HG03342 (cell line): Measurements from ENCODE around the gene SESTD1.
"Not testable (repeated sequence)": the region's sequence is repeated elsewhere in the genome, so short reads cannot be mapped to it uniquely, and the experiment has no call there.

Experiments used
- ATAC-seq: cut with Tn5 transposase; IDR thresholded peaks from one replicate; pipeline ENCODE4 v1.9.1; 2021; ENCODE audit warnings: mild to moderate bottlenecking, moderate library complexity; ENCODE audit not compliant: unreplicated experiment

Gene SESTD1

GRCh38 chr2:179268277-179268925 lies 3.8 kb upstream of the SESTD1 start:
- no peak for ATAC-seq

GRCh38 chr2:179266271-179266670 lies 1.6 kb upstream of the SESTD1 start:
- ATAC-seq: no peak

DNA sequence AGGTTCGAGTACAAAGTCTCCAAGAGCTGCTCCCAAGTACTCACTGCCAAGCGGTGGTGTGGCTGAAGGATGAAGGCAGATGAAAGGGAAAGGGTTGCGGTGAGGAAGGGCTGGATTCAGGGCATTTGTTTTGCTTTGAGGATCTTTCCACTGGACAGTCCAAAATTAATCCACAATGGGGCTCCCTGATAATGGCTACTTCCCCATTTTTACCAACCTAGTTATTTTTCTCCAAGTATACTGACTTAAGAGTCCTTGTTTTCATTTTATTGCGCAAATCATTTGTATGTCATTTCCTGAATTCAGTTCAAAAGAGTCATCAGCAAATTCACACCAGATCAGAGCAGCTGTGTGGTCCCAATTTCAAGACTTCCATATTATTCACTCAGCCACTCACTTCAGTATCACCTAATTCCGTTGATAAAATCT lies 464 bp upstream of the SESTD1 start:
- ATAC-seq: no peak

- peak; percentile 35 for ATAC-seq
These were observed 925 bp downstream of the SESTD1 start for GRCh38 chr2:179263446-179264367.

- ATAC-seq: no peak
These were observed 1.6 kb downstream of the SESTD1 start for GRCh38 chr2:179263015-179263414.

GRCh38 chr2:179262077-179262660 lies 2.5 kb downstream of the SESTD1 start:
- no peak for ATAC-seq

- no peak for ATAC-seq
These were observed 3.3 kb downstream of the SESTD1 start for GRCh38 chr2:179261151-179261825.

DNA sequence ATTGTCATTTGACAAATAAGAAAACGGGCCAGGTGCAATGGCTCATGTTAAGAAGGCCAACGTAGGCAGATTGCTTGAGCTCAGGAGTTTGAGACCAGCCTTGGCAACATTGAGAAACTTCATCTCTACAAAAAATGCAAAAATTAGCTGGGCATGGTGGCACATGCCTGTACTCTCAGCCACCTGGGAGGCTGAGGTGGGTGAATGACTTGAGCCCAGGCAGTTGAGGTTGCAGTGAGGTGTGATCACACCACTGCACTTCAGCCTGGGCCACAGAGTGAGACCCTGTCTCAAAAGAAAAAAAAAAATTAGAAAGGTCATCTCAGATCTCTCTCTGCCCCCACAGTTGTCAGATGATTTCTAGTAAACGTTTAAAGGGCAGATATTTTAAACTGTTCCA lies 4.4 kb downstream of the SESTD1 start:
- ATAC-seq: no peak

DNA sequence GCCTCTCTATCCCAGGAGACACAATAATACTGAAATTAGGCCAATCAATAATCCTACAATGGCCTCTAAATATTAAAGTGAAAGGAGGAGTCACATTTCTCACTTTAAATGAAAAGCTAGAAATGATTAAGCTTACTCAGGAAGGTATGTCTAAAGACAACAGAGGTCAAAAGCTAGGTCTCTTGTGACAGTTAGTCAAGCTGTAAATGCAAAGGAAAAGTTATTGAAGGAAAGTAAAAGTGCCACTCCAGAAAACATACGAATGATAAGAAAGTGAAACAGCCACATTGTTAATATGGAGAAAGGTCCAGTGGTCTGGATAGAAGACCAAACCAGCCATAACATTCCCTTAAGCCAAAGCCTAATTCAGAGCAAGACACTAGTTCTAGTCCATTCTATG lies 9.5 kb downstream of the SESTD1 start:
- ATAC-seq: peak; percentile 38

GRCh38 chr2:179253226-179253625 lies 11.4 kb downstream of the SESTD1 start:
- ATAC-seq: peak; percentile 68

DNA sequence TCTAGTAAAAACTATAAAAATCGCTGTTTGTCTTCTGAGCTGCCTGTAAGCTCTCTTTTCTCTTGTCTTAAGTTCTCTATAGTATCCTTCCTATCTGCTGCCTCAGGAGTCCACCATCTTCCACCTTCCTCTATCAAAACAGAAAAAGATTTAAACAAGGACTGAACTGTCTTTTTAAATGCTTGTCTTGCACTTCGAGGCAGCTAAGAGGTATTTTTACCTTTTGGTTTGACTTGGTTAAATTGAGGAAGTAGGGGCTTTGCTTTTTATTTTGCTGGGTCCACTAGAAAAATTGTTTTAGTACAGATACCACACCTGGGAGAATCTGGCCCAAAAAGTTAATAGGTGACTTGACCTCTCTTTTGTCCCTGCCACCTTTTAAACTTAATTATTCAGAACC lies 12.2 kb downstream of the SESTD1 start:
- ATAC-seq: no peak

GRCh38 chr2:179251870-179252269 lies 12.8 kb downstream of the SESTD1 start:
- ATAC-seq: no peak

GRCh38 chr2:179250848-179251504 lies 13.7 kb downstream of the SESTD1 start:
- ATAC-seq: no peak

- no peak for ATAC-seq
These were observed 14.5 kb downstream of the SESTD1 start for GRCh38 chr2:179250095-179250494.

GRCh38 chr2:179248024-179248348 lies 16.6 kb downstream of the SESTD1 start:
- ATAC-seq: peak; percentile 24

DNA sequence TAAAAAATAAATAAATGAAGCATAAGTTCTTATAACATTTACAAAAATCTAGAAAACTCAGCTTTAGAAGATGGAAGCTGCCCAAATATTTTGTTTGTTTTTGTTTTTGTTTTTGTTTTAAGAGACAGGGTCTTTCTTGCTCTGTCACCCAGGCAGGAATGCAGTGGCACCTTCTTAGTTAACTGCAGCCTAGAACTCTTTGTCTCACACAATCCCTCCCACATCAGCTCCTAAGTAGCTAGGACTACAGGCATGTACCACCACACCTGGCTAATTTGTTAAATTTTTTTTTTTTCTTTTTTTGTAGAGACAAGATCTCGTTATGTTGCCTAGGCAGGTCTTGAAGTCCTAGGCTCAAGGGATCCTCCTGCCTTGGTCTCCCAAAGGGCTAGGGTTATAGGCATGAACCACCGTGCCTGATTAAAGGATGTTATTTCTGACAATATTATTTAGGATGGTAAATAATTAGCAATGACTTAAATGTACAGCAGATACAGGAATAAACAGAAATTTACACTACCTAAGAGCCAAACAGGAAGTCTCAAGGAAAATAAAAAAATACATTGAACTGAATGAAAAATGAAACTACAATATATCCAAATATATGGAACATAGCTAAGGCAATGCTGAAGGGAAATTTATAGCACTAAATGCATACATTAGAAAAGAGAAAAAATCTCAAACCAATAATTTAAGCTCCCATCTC lies 17.2 kb downstream of the SESTD1 start:
- ATAC-seq: peak; percentile 39

DNA sequence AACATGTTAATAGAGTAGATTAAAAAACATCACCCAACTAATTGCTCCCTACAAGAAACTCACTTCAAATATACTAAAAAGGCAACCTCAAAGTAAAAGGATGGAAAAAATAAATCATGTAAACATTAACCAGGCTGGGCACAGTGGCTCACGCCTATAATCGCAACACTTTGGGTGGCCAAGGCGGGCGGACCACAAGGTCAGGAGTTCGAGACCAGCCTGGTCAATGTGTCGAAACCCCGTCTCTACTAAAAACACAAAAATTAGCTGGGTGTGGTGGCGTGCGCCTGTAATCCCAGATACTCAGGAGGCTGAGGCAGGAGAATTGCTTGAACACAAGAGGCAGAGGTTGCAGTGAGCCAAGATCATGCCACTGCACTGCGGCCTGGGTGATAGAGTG lies 18.8 kb downstream of the SESTD1 start:
- not testable (repeated sequence) for ATAC-seq

- ATAC-seq: no peak
These were observed 21.6 kb downstream of the SESTD1 start for GRCh38 chr2:179243046-179243445.

GRCh38 chr2:179240481-179241451 lies 23.9 kb downstream of the SESTD1 start:
- ATAC-seq: no peak
